GM23338 (cell line): ENCODE results near the gene CTDSPL. TPM values are rescaled to one million over a fixed set of nuclear protein-coding genes. Genes with fewer than 3 reads are reported as not detected.

Experiments
- ATAC-seq: fragments of 200-7000 bp; cut with Tn5 transposase; 3 replicates; pipeline ENCODE4 v1.9.1; 2020
- DNase-seq: peaks from one replicate; pipeline ENCODE4 v3.0.0-alpha.2; 2015; ENCODE audit warnings: low spot score
- H2AFZ ChIP-seq: fragments of 200-600 bp; sonication (generic); 2 replicates; pipeline ENCODE4 v1.8.0; 2016; ENCODE audit warnings: antibody characterized with exemption, mild to moderate bottlenecking, moderate library complexity
- H3F3A ChIP-seq: fragments of 200-600 bp; sonication (generic); replicated peaks from 2 replicates; pipeline ENCODE4 v1.8.0; 2017; ENCODE audit warnings: antibody characterized with exemption, mixed run types, low read depth
- H3K27ac ChIP-seq: fragments of 200-600 bp; sonication (generic); 2 replicates; pipeline ENCODE4 v1.6.1; 2016; ENCODE audit warnings: low read depth
- H3K27me3 ChIP-seq: fragments of 200-600 bp; sonication (generic); 2 replicates; pipeline ENCODE4 v1.8.0; 2016; ENCODE audit warnings: mild to moderate bottlenecking, mixed run types, moderate library complexity; ENCODE audit not compliant: insufficient read depth
- H3K36me3 ChIP-seq: fragments of 200-600 bp; sonication (generic); 2 replicates; pipeline ENCODE4 v1.8.0; 2016; ENCODE audit warnings: mild to moderate bottlenecking; ENCODE audit not compliant: insufficient read depth
- H3K4me1 ChIP-seq: fragments of 200-600 bp; sonication (generic); 2 replicates; pipeline ENCODE4 v1.8.0; 2016; ENCODE audit warnings: mild to moderate bottlenecking, moderate library complexity; ENCODE audit not compliant: insufficient read depth
- H3K4me2 ChIP-seq: fragments of 200-600 bp; sonication (generic); 2 replicates; pipeline ENCODE4 v1.7.1; 2017; ENCODE audit warnings: mixed run types
- H3K4me3 ChIP-seq: fragments of 200-600 bp; sonication (generic); 2 replicates; pipeline ENCODE4 v1.6.1; 2016; ENCODE audit warnings: mixed run types
- H3K79me2 ChIP-seq: fragments of 200-600 bp; sonication (generic); replicated peaks from 2 replicates; pipeline ENCODE4 v1.8.0; 2017; ENCODE audit warnings: mild to moderate bottlenecking; ENCODE audit not compliant: insufficient read depth
- H3K9me2 ChIP-seq: fragments of 200-600 bp; sonication (generic); 2 replicates; pipeline ENCODE4 v1.8.0; 2017; ENCODE audit not compliant: insufficient read depth
- H4K20me1 ChIP-seq: fragments of 200-600 bp; sonication (generic); replicated peaks from 2 replicates; pipeline ENCODE4 v1.8.0; 2017; ENCODE audit warnings: mild to moderate bottlenecking; ENCODE audit not compliant: insufficient read depth
- H3K27ac Mint-ChIP-seq: 2 replicates; pipeline ENCODE4 v1.8.0; 2020; ENCODE audit warnings: inconsistent platforms, mild to moderate bottlenecking, moderate library complexity, mixed read lengths
- H3K27me3 Mint-ChIP-seq: 3 replicates; pipeline ENCODE4 v1.8.0; 2022; ENCODE audit warnings: low read depth, mild to moderate bottlenecking, moderate library complexity, mixed read lengths, inconsistent platforms; ENCODE audit not compliant: insufficient read depth, poor library complexity
- H3K36me3 Mint-ChIP-seq: 3 replicates; pipeline ENCODE4 v1.8.0; 2021; ENCODE audit warnings: low read depth, mild to moderate bottlenecking, inconsistent platforms, moderate library complexity, mixed read lengths
- H3K4me1 Mint-ChIP-seq: 3 replicates; pipeline ENCODE4 v1.8.0; 2020; ENCODE audit warnings: mild to moderate bottlenecking, inconsistent platforms, mixed read lengths
- H3K4me3 Mint-ChIP-seq: 3 replicates; pipeline ENCODE4 v1.8.0; 2021; ENCODE audit warnings: moderate library complexity, mild to moderate bottlenecking, inconsistent platforms, mixed read lengths
- H3K9me3 Mint-ChIP-seq: 3 replicates; pipeline ENCODE4 v1.8.0; 2020; ENCODE audit warnings: moderate library complexity, mild to moderate bottlenecking, inconsistent platforms, mixed read lengths
- CREB1 ChIP-seq: fragments of 250-450 bp; sonication (Bioruptor Pico); IDR thresholded peaks from 2 replicates; pipeline ENCODE4 v1.5.0; 2020; ENCODE audit warnings: low read depth, mild to moderate bottlenecking, moderate library complexity
- CTCF ChIP-seq, 2 experiments: fragments of 200-600 bp in 1 of 2; sonication (generic) in 1 of 2; conservative IDR thresholded peaks; 2 replicates each; pipeline versions ENCODE4 v1.5.1 to v1.6.1; 2016 to 2017; ENCODE audit warnings: antibody characterized with exemption in 2 of 2, low read depth in 2 of 2, mild to moderate bottlenecking in 2 of 2, moderate library complexity in 1 of 2
- ETS1 ChIP-seq: IDR thresholded peaks from 2 replicates; pipeline ENCODE4 v1.6.1; 2016; ENCODE audit warnings: antibody characterized with exemption
- EZH2 ChIP-seq: fragments of 200-600 bp; sonication (generic); IDR thresholded peaks from one replicate; pipeline ENCODE4 v1.8.0; 2017; ENCODE audit warnings: antibody characterized with exemption, mild to moderate bottlenecking, low read depth; ENCODE audit not compliant: unreplicated experiment
- EZH2phosphoT487 ChIP-seq: fragments of 200-600 bp; sonication (generic); IDR thresholded peaks from one replicate; pipeline ENCODE4 v1.8.1; 2018; ENCODE audit warnings: antibody characterized with exemption; ENCODE audit not compliant: unreplicated experiment
- JUNB ChIP-seq: IDR thresholded peaks from one replicate; pipeline ENCODE4 v1.6.1; 2016; ENCODE audit warnings: antibody characterized with exemption; ENCODE audit not compliant: unreplicated experiment
- REST ChIP-seq: IDR thresholded peaks from one replicate; pipeline ENCODE4 v1.6.1; 2018; ENCODE audit warnings: antibody characterized with exemption; ENCODE audit not compliant: unreplicated experiment
- STAT1 ChIP-seq: IDR thresholded peaks from one replicate; pipeline ENCODE4 v1.6.1; 2016; ENCODE audit warnings: antibody characterized with exemption; ENCODE audit not compliant: unreplicated experiment
- ZNF114 ChIP-seq: fragments of 250-450 bp; sonication (Bioruptor Pico); IDR thresholded peaks from 2 replicates; pipeline ENCODE4 v1.5.0; 2020; ENCODE audit warnings: mild to moderate bottlenecking, moderate library complexity
- ZNF331 ChIP-seq: fragments of 250-450 bp; sonication (Bioruptor Pico); IDR thresholded peaks from 2 replicates; pipeline ENCODE4 v1.5.0; 2020; ENCODE audit warnings: low read depth, mild to moderate bottlenecking, moderate library complexity
- ZNF462 ChIP-seq: fragments of 250-450 bp; sonication (Bioruptor Pico); IDR thresholded peaks from 2 replicates; pipeline ENCODE4 v1.5.0; 2020; ENCODE audit warnings: mild to moderate bottlenecking, moderate library complexity
- polyA plus RNA-seq: library from polyadenylated mRNA; unstranded; fragments of >200 nt; fragmentation: Nextera tagmentation; extraction: Ambion mirVana; gene quantifications from 2 replicates; pipeline ENCODE4 v1.2.1, GENCODE V29; 2016
- total RNA-seq: library from RNA; depleted of rRNA; stranded (reverse); fragments of >200 nt; shearing (Covaris generic); gene quantifications from 2 replicates; pipeline ENCODE4 v1.2.3, GENCODE V29; 2014

CTDSPL gene
- total and polyA plus RNA-seq, 2 experiments from 2014 or later: 23.2 to 42.0 TPM

GRCh38 chr3:37823189-37823588, 38.5 kb upstream of the CTDSPL start:
- Histone ChIP-seq H3F3A (no peaks in the 10 kb centered on the region), H2AFZ (no peak overlapping the region), H3K79me2 (no peaks in the 10 kb centered on the region), H3K27me3 (no peaks in the 10 kb centered on the region), H3K4me1 (peaks cover 23% of the 10 kb centered on the region), H3K4me3 (no peak overlapping the region), H3K36me3 (no peaks in the 10 kb centered on the region), H3K9me2 (no peaks in the 10 kb centered on the region), H3K4me2 (no peak overlapping the region), H3K27ac (no peak overlapping the region), H4K20me1 (no peaks in the 10 kb centered on the region)
- H3K36me3 Mint-ChIP-seq: no peaks in the 10 kb centered on the region
- H3K27ac Mint-ChIP-seq: no peak overlapping the region
- peaks cover 24% of the 10 kb centered on the region; the same call in 2 of the 3 replicates for H3K4me1 Mint-ChIP-seq
- H3K27me3 Mint-ChIP-seq: no peaks in the 10 kb centered on the region
- H3K9me3 Mint-ChIP-seq: no peaks in the 10 kb centered on the region
- DNase-seq (no peak), ATAC-seq (no peak)
- no peak overlapping the region for H3K4me3 Mint-ChIP-seq
- TF ChIP-seq REST (no peak), EZH2phosphoT487 (no peak), EZH2 (no peak), CTCF (conservative IDR thresholded peaks at IDR 0.05; ENCODE audit: low read depth in 2 of 2) (no peak), CREB1 (CRISPR knock-in tag) (no peak), ZNF462 (CRISPR knock-in tag) (no peak), ETS1 (no peak), STAT1 (no peak), JUNB (no peak), ZNF114 (CRISPR knock-in tag) (no peak), ZNF331 (no peak)
